B cell (primary cell): ENCODE data around the gene PDIA4.

Experiments used
- EZH2 ChIP-seq: IDR thresholded peaks from 2 replicates; pipeline ENCODE4 v1.6.1; 2012; ENCODE audit warnings: borderline replicate concordance, low read depth, mild to moderate bottlenecking, moderate library complexity, low read length; ENCODE audit not compliant: insufficient read depth, poor library complexity, severe bottlenecking
- TF ChIP-seq, protein P1 (sequence below): fragments of 200-600 bp; IDR thresholded peaks from one replicate; pipeline ENCODE4 v1.8.0; 2022; ENCODE audit warnings: antibody characterized with exemption, mild to moderate bottlenecking

DNA sequence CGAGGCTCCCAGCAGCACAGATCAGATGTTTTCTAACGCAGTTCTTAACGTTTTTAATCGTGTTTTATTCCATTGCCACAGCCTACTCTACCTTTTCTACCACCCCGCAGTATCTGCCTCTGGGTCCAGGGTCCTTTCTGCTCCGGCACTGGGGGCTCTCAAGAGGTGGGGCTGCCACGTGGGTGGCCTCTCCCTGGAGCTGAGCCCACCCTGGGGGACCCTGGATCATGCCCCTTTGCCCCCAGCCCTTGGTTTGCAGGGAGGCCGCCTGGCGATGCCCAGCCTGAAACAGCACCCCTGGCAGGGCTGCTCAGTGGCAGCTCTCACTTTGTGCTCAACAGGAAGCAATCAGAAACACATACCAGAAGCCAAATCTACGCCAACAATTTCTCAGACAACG, 25.3 kb downstream of the PDIA4 start:
- TF ChIP-seq, protein P1, sequence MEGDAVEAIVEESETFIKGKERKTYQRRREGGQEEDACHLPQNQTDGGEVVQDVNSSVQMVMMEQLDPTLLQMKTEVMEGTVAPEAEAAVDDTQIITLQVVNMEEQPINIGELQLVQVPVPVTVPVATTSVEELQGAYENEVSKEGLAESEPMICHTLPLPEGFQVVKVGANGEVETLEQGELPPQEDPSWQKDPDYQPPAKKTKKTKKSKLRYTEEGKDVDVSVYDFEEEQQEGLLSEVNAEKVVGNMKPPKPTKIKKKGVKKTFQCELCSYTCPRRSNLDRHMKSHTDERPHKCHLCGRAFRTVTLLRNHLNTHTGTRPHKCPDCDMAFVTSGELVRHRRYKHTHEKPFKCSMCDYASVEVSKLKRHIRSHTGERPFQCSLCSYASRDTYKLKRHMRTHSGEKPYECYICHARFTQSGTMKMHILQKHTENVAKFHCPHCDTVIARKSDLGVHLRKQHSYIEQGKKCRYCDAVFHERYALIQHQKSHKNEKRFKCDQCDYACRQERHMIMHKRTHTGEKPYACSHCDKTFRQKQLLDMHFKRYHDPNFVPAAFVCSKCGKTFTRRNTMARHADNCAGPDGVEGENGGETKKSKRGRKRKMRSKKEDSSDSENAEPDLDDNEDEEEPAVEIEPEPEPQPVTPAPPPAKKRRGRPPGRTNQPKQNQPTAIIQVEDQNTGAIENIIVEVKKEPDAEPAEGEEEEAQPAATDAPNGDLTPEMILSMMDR, result no peak
- TF ChIP-seq EZH2, result no peak
